Upper lobe of left lung (tissue), 6 donors: ENCODE results near the gene DUSP19. TPM values are rescaled to one million over a fixed set of nuclear protein-coding genes. Genes with fewer than 3 reads are reported as not detected.

ENCODE experiments used
- ATAC-seq, 2 donors: fragments of 200-7000 bp; cut with Tn5 transposase; one replicate each; pipeline ENCODE4 v1.9.1; 2022; ENCODE audit warnings: mild to moderate bottlenecking in 2 of 2, moderate library complexity in 2 of 2; ENCODE audit not compliant: low FRiP score in 2 of 2
- DNase-seq, 2 donors: peaks; one replicate each; pipeline ENCODE4 v3.0.0-alpha.2; 2019 to 2020
- H3K27ac ChIP-seq, 4 donors: fragments of 200-600 bp; sonication (generic); one replicate each; pipeline ENCODE4 v1.5.1; 2016 to 2019
- H3K27me3 ChIP-seq, 4 donors: fragments of 200-600 bp; sonication (generic); one replicate each; pipeline ENCODE4 v1.5.1; 2017 to 2019
- H3K36me3 ChIP-seq, 4 donors: fragments of 200-600 bp; sonication (generic); one replicate each; pipeline ENCODE4 v1.5.1; 2016 to 2019
- H3K4me1 ChIP-seq, 4 donors: fragments of 200-600 bp; sonication (generic); one replicate each; pipeline ENCODE4 v1.5.1; 2018 to 2019
- H3K4me3 ChIP-seq, 4 donors: fragments of 200-600 bp; sonication (generic); one replicate each; pipeline ENCODE4 v1.5.1; 2017 to 2019; ENCODE audit warnings: mild to moderate bottlenecking in 2 of 4, moderate library complexity in 1 of 4
- H3K9me3 ChIP-seq, 4 donors: fragments of 200-600 bp; sonication (generic); one replicate each; pipeline ENCODE4 v1.5.1; 2018 to 2019
- CTCF ChIP-seq, 6 experiments: fragments of 450-650 bp in 4 of 6; fragments of 200-600 bp in 2 of 6; sonication (generic) in 2 of 6; IDR thresholded peaks; one replicate each; pipeline ENCODE4 v1.5.1; 2016 to 2019; ENCODE audit warnings: antibody characterized with exemption in 6 of 6
- EP300 ChIP-seq, 4 donors: sonication (generic); formaldehyde crosslinking; IDR thresholded peaks; one replicate each; pipeline ENCODE4 v1.5.1; 2017; ENCODE audit warnings: antibody characterized with exemption in 4 of 4, control low read depth in 2 of 4
- POLR2A ChIP-seq, 4 donors: fragments of 450-650 bp; IDR thresholded peaks; one replicate each; pipeline ENCODE4 v1.5.1; 2016 to 2017; ENCODE audit warnings: antibody characterized with exemption in 4 of 4, mild to moderate bottlenecking in 2 of 4
- POLR2AphosphoS5 ChIP-seq, 2 donors: sonication (generic); formaldehyde crosslinking; IDR thresholded peaks; one replicate each; pipeline ENCODE4 v1.5.1; 2017; ENCODE audit warnings: antibody characterized with exemption in 2 of 2
- WGBS, 2 donors: methylation state at CpG; one replicate each; pipeline ENCODE4 v1.1.5; 2017 to 2018; 5-methylcytosine and 5-hydroxymethylcytosine counted together
- total RNA-seq, 6 donors: library from RNA; depleted of rRNA in 4 of 6; stranded (reverse); fragments of >200 nt in 4 of 6; gene quantifications; one replicate each; pipeline versions ENCODE4 v1.1.0 to v1.2.1, GENCODE V29; 2016 to 2021
- donor health status: DM: no; HTN: no; CAD: no; lungs with moderate emphysema.
- donor health status: DM: no; HTN: yes; CAD: no; lungs with severe emphysema.

DUSP19 gene
- total RNA-seq, 6 donors from 2014 or later: 1.00 to 3.5 (median 1.5) TPM

GRCh38 chr2:183035298-183035953, 43.1 kb upstream of the DUSP19 start:
- Histone ChIP-seq H3K27me3 (peaks cover 0 to 9% (median 0%) of the 10 kb centered on the region in 4 donors), H3K4me1 (peaks cover 33 to 70% (median 38%) of the 10 kb centered on the region in 4 donors), H3K27ac (peak overlapping the region in 3 of 4 donors; percentile 9 to 99 (median 51)), H3K36me3 (no peaks in the 10 kb centered on the region), H3K9me3 (no peaks in the 10 kb centered on the region), H3K4me3 (peak overlapping the region in 3 of 4 donors; percentile 76 to 85 (median 81))
- DNase-seq (no peak), ATAC-seq (no peak)
- TF ChIP-seq POLR2AphosphoS5 (IDR thresholded peaks at IDR 0.05) (no peak), POLR2A (IDR thresholded peaks at IDR 0.05) (no peak), CTCF (IDR thresholded peaks at IDR 0.05) (no peak), EP300 (IDR thresholded peaks at IDR 0.05) (no peak)
- 47 to 53% methylated on average over 2 of the region's 2 CpGs for WGBS, 2 donors

- 18 to 34% methylated on average over 2 of the region's 2 CpGs for WGBS, 2 donors
- Histone ChIP-seq H3K36me3 (no peaks in the 10 kb centered on the region), H3K4me1 (peaks cover 27 to 66% (median 36%) of the 10 kb centered on the region in 4 donors), H3K27me3 (peaks cover 0 to 9% (median 0%) of the 10 kb centered on the region in 4 donors), H3K4me3 (peak overlapping the region in 3 of 4 donors; percentile 76 to 85 (median 81)), H3K9me3 (no peaks in the 10 kb centered on the region), H3K27ac (peak overlapping the region in 3 of 4 donors; percentile 51 to 99 (median 96))
- no peak for TF ChIP-seq CTCF (IDR thresholded peaks at IDR 0.05)
- TF ChIP-seq POLR2A (IDR thresholded peaks at IDR 0.05): no peak
- TF ChIP-seq EP300 (IDR thresholded peaks at IDR 0.05): no peak
- TF ChIP-seq POLR2AphosphoS5 (IDR thresholded peaks at IDR 0.05): no peak
- DNase-seq: no peak
- no peak for ATAC-seq
Measured at GRCh38 chr2:183035954-183036669, 42.4 kb upstream of the DUSP19 start.

- ATAC-seq: peak in 1 of 2 donors; percentile 42
- no peak for DNase-seq
Measured at GRCh38 chr2:183037074-183037552, 41.4 kb upstream of the DUSP19 start.

GRCh38 chr2:183037553-183038340, 40.8 kb upstream of the DUSP19 start:
- WGBS, 2 donors: 0 to 3% methylated on average over 4 to 31 of the region's 91 CpGs
- Histone ChIP-seq H3K27ac (peak overlapping the region; percentile 95 to 99 (median 98)), H3K9me3 (no peaks in the 10 kb centered on the region), H3K4me1 (peaks cover 20 to 59% (median 29%) of the 10 kb centered on the region in 4 donors), H3K36me3 (no peaks in the 10 kb centered on the region), H3K27me3 (peaks cover 0 to 9% (median 0%) of the 10 kb centered on the region in 4 donors), H3K4me3 (peak overlapping the region; percentile 46 to 85 (median 78))
- DNase-seq (peak in 1 of 2 donors; percentile 91), ATAC-seq (peak; percentile 64 to 75)
- TF ChIP-seq POLR2AphosphoS5 (IDR thresholded peaks at IDR 0.05): peak in 1 of 2 donors; percentile 39
- peak in 3 of 4 donors; percentile 18 to 59 (median 42) for TF ChIP-seq POLR2A (IDR thresholded peaks at IDR 0.05)
- no peak for TF ChIP-seq EP300 (IDR thresholded peaks at IDR 0.05)

More at GRCh38 chr2:183037074-183037552, 41.4 kb upstream of the DUSP19 start:
- peaks cover 20 to 59% (median 34%) of the 10 kb centered on the region in 4 donors for H3K4me1 ChIP-seq
- no peaks in the 10 kb centered on the region for H3K9me3 ChIP-seq
- no peaks in the 10 kb centered on the region for H3K36me3 ChIP-seq
- WGBS, 2 donors: 5 to 8% methylated on average over 4 of the region's 4 CpGs
- H3K27me3 ChIP-seq: peaks cover 0 to 9% (median 0%) of the 10 kb centered on the region in 4 donors
- TF ChIP-seq CTCF (IDR thresholded peaks at IDR 0.05): no peak
- H3K4me3 ChIP-seq: peak overlapping the region; percentile 46 to 85 (median 78)
- H3K27ac ChIP-seq: peak overlapping the region; percentile 95 to 99 (median 98)
